GM23338 (cell line): Measurements from ENCODE around the gene ADGRB2.

ENCODE experiments used
- CREB1 ChIP-seq: fragments of 250-450 bp; sonication (Bioruptor Pico); IDR thresholded peaks from 2 replicates; pipeline ENCODE4 v1.5.0; 2020; ENCODE audit warnings: low read depth, mild to moderate bottlenecking, moderate library complexity
- CTCF ChIP-seq, 2 experiments: fragments of 200-600 bp in 1 of 2; sonication (generic) in 1 of 2; conservative IDR thresholded peaks; 2 replicates each; pipeline versions ENCODE4 v1.5.1 to v1.6.1; 2016 to 2017; ENCODE audit warnings: antibody characterized with exemption in 2 of 2, low read depth in 2 of 2, mild to moderate bottlenecking in 2 of 2, moderate library complexity in 1 of 2
- EZH2 ChIP-seq: fragments of 200-600 bp; sonication (generic); IDR thresholded peaks from one replicate; pipeline ENCODE4 v1.8.0; 2017; ENCODE audit warnings: antibody characterized with exemption, mild to moderate bottlenecking, low read depth; ENCODE audit not compliant: unreplicated experiment
- EZH2phosphoT487 ChIP-seq: fragments of 200-600 bp; sonication (generic); IDR thresholded peaks from one replicate; pipeline ENCODE4 v1.8.1; 2018; ENCODE audit warnings: antibody characterized with exemption; ENCODE audit not compliant: unreplicated experiment
- JUNB ChIP-seq: IDR thresholded peaks from one replicate; pipeline ENCODE4 v1.6.1; 2016; ENCODE audit warnings: antibody characterized with exemption; ENCODE audit not compliant: unreplicated experiment
- NANOG ChIP-seq: IDR thresholded peaks from 2 replicates; pipeline ENCODE4 v1.6.1; 2016; ENCODE audit warnings: antibody characterized with exemption, borderline replicate concordance
- POLR2AphosphoS5 ChIP-seq: IDR thresholded peaks from 2 replicates; pipeline ENCODE4 v1.6.1; 2016; ENCODE audit warnings: antibody characterized with exemption, low read depth
- REST ChIP-seq: IDR thresholded peaks from one replicate; pipeline ENCODE4 v1.6.1; 2018; ENCODE audit warnings: antibody characterized with exemption; ENCODE audit not compliant: unreplicated experiment
- ZNF331 ChIP-seq: fragments of 250-450 bp; sonication (Bioruptor Pico); IDR thresholded peaks from 2 replicates; pipeline ENCODE4 v1.5.0; 2020; ENCODE audit warnings: low read depth, mild to moderate bottlenecking, moderate library complexity

GRCh38 chr1:31742462-31743212, 21.5 kb downstream of the ADGRB2 start:
- TF ChIP-seq CTCF (conservative IDR thresholded peaks at IDR 0.05; ENCODE audit: low read depth in 2 of 2) (no peak), POLR2AphosphoS5 (no peak), EZH2phosphoT487 (no peak), REST (no peak), EZH2 (no peak), CREB1 (CRISPR knock-in tag) (no peak), ZNF331 (CRISPR knock-in tag) (no peak), JUNB (no peak), NANOG (no peak)
